Measurements from ENCODE around the gene SNX19.

Gene SNX19

GRCh38 chr11:130913268-130913667 lies 3.0 kb downstream of the SNX19 start:
- DNase-seq: no peak
- peaks cover 38% of the 10 kb centered on the region for H3K4me1 Mint-ChIP-seq
- H3K36me3 Mint-ChIP-seq: peaks cover 52% of the 10 kb centered on the region
- no peaks in the 10 kb centered on the region for H3K9me3 Mint-ChIP-seq
- no peaks in the 10 kb centered on the region for H3K27me3 Mint-ChIP-seq
- no peak overlapping the region for H3K4me3 Mint-ChIP-seq
- no peak overlapping the region for H3K27ac Mint-ChIP-seq
- CTCF ChIA-PET: interaction anchor here (3.5 kb wide), 1 partner anchor 18 kb away, joined by 22 read pairs; no protein-coding TSS in a partner anchor

- Mint-ChIP-seq H3K4me1 (peaks cover 38% of the 10 kb centered on the region), H3K4me3 (no peak overlapping the region), H3K36me3 (peaks cover 53% of the 10 kb centered on the region), H3K9me3 (no peaks in the 10 kb centered on the region), H3K27me3 (no peaks in the 10 kb centered on the region), H3K27ac (no peak overlapping the region)
- CTCF ChIA-PET: no interaction called here
- DNase-seq: no peak
Observed at GRCh38 chr11:130912552-130912951, 3.7 kb downstream of the SNX19 start.

- DNase-seq: no peak
- Mint-ChIP-seq H3K4me1 (peaks cover 30% of the 10 kb centered on the region), H3K4me3 (no peak overlapping the region), H3K27me3 (no peaks in the 10 kb centered on the region), H3K36me3 (peaks cover 62% of the 10 kb centered on the region), H3K9me3 (no peaks in the 10 kb centered on the region), H3K27ac (no peak overlapping the region)
- CTCF ChIA-PET: interaction anchor here (1.7 kb wide), 1 partner anchor 49 kb away, joined by 5 read pairs; no protein-coding TSS in a partner anchor
Observed at GRCh38 chr11:130911306-130911705, 5.0 kb downstream of the SNX19 start.

GRCh38 chr11:130909650-130910049 lies 6.6 kb downstream of the SNX19 start:
- Mint-ChIP-seq H3K36me3 (peaks cover 63% of the 10 kb centered on the region), H3K4me1 (peaks cover 20% of the 10 kb centered on the region), H3K9me3 (no peaks in the 10 kb centered on the region), H3K4me3 (no peak overlapping the region), H3K27ac (no peak overlapping the region), H3K27me3 (no peaks in the 10 kb centered on the region)
- DNase-seq: no peak
- CTCF ChIA-PET: interaction anchor here (1.1 to 2.1 kb wide), 4 partner anchors 11 to 47 kb away, joined by 3 to 7 read pairs (median 4); no protein-coding TSS in a partner anchor

- Mint-ChIP-seq H3K9me3 (no peaks in the 10 kb centered on the region), H3K4me3 (no peak overlapping the region), H3K27me3 (no peaks in the 10 kb centered on the region), H3K4me1 (peaks cover 14% of the 10 kb centered on the region), H3K36me3 (peaks cover 62% of the 10 kb centered on the region), H3K27ac (no peak overlapping the region)
- CTCF ChIA-PET: interaction anchor here (1.1 to 2.1 kb wide), 3 partner anchors 11 to 16 kb away, joined by 3 to 7 read pairs (median 3); no protein-coding TSS in a partner anchor
- DNase-seq: no peak
Observed at GRCh38 chr11:130908770-130909625, 7.3 kb downstream of the SNX19 start.

GRCh38 chr11:130908061-130908460 lies 8.2 kb downstream of the SNX19 start:
- Mint-ChIP-seq H3K9me3 (no peaks in the 10 kb centered on the region), H3K36me3 (peaks cover 61% of the 10 kb centered on the region), H3K27me3 (no peaks in the 10 kb centered on the region), H3K4me1 (peaks cover 8% of the 10 kb centered on the region), H3K27ac (no peak overlapping the region), H3K4me3 (no peak overlapping the region)
- no peak for DNase-seq
- CTCF ChIA-PET: no interaction called here

- Mint-ChIP-seq H3K4me1 (peaks cover 4% of the 10 kb centered on the region), H3K9me3 (no peaks in the 10 kb centered on the region), H3K36me3 (peaks cover 64% of the 10 kb centered on the region), H3K27me3 (no peaks in the 10 kb centered on the region), H3K27ac (no peak overlapping the region), H3K4me3 (no peak overlapping the region)
- no peak for DNase-seq
- CTCF ChIA-PET: interaction anchor here (2.2 kb wide), 1 partner anchor 8 kb away, joined by 6 read pairs; the partner anchor contains the start of gene SNX19
Observed at GRCh38 chr11:130907229-130907628, 9.1 kb downstream of the SNX19 start.

- Mint-ChIP-seq H3K4me3 (no peak overlapping the region), H3K4me1 (no peaks in the 10 kb centered on the region), H3K36me3 (peaks cover 59% of the 10 kb centered on the region), H3K27ac (peak overlapping the region; percentile 30), H3K9me3 (no peaks in the 10 kb centered on the region), H3K27me3 (no peaks in the 10 kb centered on the region)
- CTCF ChIA-PET: interaction anchor here (2.2 kb wide), 1 partner anchor 9 kb away, joined by 6 read pairs; the partner anchor contains the start of gene SNX19
- DNase-seq: no peak
Observed at GRCh38 chr11:130906616-130907015, 9.7 kb downstream of the SNX19 start.

- CTCF ChIA-PET: interaction anchor here (1.1 to 2.2 kb wide), 4 partner anchors 10 to 474 kb away, joined by 3 to 6 read pairs (median 4); partner anchors contain the start of gene SNX19
- DNase-seq: no peak
- no peak overlapping the region for H3K4me3 Mint-ChIP-seq
- H3K4me1 Mint-ChIP-seq: no peaks in the 10 kb centered on the region
- H3K36me3 Mint-ChIP-seq: peaks cover 59% of the 10 kb centered on the region
- no peak overlapping the region for H3K27ac Mint-ChIP-seq
- H3K27me3 Mint-ChIP-seq: no peaks in the 10 kb centered on the region
- no peaks in the 10 kb centered on the region for H3K9me3 Mint-ChIP-seq
Observed at GRCh38 chr11:130905512-130905911, 10.8 kb downstream of the SNX19 start.

GRCh38 chr11:130904380-130904779 lies 11.9 kb downstream of the SNX19 start:
- H3K9me3 Mint-ChIP-seq: no peaks in the 10 kb centered on the region
- H3K4me1 Mint-ChIP-seq: no peaks in the 10 kb centered on the region
- peaks cover 56% of the 10 kb centered on the region for H3K36me3 Mint-ChIP-seq
- CTCF ChIA-PET: interaction anchor here (0.8 to 2.0 kb wide), 5 partner anchors 10 to 473 kb away, joined by 3 to 7 read pairs (median 5); no protein-coding TSS in a partner anchor
- no peak for DNase-seq
- no peaks in the 10 kb centered on the region for H3K27me3 Mint-ChIP-seq
- no peak overlapping the region for H3K27ac Mint-ChIP-seq
- H3K4me3 Mint-ChIP-seq: no peak overlapping the region

GRCh38 chr11:130902380-130902779 lies 13.9 kb downstream of the SNX19 start:
- no peak overlapping the region for H3K4me3 Mint-ChIP-seq
- H3K36me3 Mint-ChIP-seq: peaks cover 57% of the 10 kb centered on the region
- H3K4me1 Mint-ChIP-seq: no peaks in the 10 kb centered on the region
- no peak for DNase-seq
- no peaks in the 10 kb centered on the region for H3K9me3 Mint-ChIP-seq
- CTCF ChIA-PET: interaction anchor here (1.0 to 1.4 kb wide), 3 partner anchors 8 to 468 kb away, joined by 3 to 5 read pairs (median 4); no protein-coding TSS in a partner anchor
- H3K27ac Mint-ChIP-seq: no peak overlapping the region
- H3K27me3 Mint-ChIP-seq: no peaks in the 10 kb centered on the region

GRCh38 chr11:130899106-130899505 lies 17.2 kb downstream of the SNX19 start:
- no peak for DNase-seq
- CTCF ChIA-PET: interaction anchor here (1.0 to 2.1 kb wide), 4 partner anchors 11 to 468 kb away, joined by 3 to 7 read pairs (median 5); partner anchors contain the start of gene SNX19
- no peaks in the 10 kb centered on the region for H3K27me3 Mint-ChIP-seq
- H3K27ac Mint-ChIP-seq: no peak overlapping the region
- no peaks in the 10 kb centered on the region for H3K9me3 Mint-ChIP-seq
- H3K36me3 Mint-ChIP-seq: peaks cover 44% of the 10 kb centered on the region
- no peaks in the 10 kb centered on the region for H3K4me1 Mint-ChIP-seq
- no peak overlapping the region for H3K4me3 Mint-ChIP-seq

- CTCF ChIA-PET: interaction anchor here (2.1 to 4.6 kb wide), 2 partner anchors 12 to 34 kb away, joined by 7 to 39 read pairs; no protein-coding TSS in a partner anchor
- DNase-seq: no peak
Observed at GRCh38 chr11:130897262-130898182, 18.8 kb downstream of the SNX19 start.

More at GRCh38 chr11:130897262-130898182, 18.8 kb downstream of the SNX19 start:
- peaks cover 45% of the 10 kb centered on the region for H3K36me3 Mint-ChIP-seq
- no peaks in the 10 kb centered on the region for H3K27me3 Mint-ChIP-seq
- H3K4me3 Mint-ChIP-seq: no peak overlapping the region
- H3K9me3 Mint-ChIP-seq: no peaks in the 10 kb centered on the region
- no peaks in the 10 kb centered on the region for H3K4me1 Mint-ChIP-seq
- H3K27ac Mint-ChIP-seq: no peak overlapping the region
